Kasumi-1 (cell line): ENCODE results near the gene HOXC6.

ENCODE experiments used
- DNase-seq, 2 experiments: peaks; one replicate each; lab custom pipeline; 2025; lab: John Stamatoyannopoulos, UW

HOXC6 gene

GRCh38 chr12:53990311-53991076 lies 37.7 kb upstream of the HOXC6 start:
- DNase-seq, result no peak

- DNase-seq, result no peak
Measured at GRCh38 chr12:53991077-53991460, 37.2 kb upstream of the HOXC6 start.

- DNase-seq, result no peak
Measured at GRCh38 chr12:53992377-53992889, 35.8 kb upstream of the HOXC6 start.

GRCh38 chr12:53993162-53994008 lies 34.9 kb upstream of the HOXC6 start:
- DNase-seq, result no peak

DNA sequence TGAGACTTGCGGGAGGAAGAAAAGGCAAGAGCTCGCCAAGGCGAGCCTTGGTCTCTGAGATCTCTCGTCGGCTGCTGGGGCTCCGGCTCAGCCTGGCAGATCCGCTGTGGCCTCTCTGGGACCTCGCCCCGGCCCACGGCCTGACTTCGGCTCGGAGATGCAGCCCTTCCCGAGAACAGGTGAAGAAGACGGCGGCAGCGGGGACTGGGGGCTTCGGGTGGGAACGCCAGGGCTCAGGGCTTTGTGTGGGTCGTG lies 34.3 kb upstream of the HOXC6 start:
- no peak for DNase-seq

DNA sequence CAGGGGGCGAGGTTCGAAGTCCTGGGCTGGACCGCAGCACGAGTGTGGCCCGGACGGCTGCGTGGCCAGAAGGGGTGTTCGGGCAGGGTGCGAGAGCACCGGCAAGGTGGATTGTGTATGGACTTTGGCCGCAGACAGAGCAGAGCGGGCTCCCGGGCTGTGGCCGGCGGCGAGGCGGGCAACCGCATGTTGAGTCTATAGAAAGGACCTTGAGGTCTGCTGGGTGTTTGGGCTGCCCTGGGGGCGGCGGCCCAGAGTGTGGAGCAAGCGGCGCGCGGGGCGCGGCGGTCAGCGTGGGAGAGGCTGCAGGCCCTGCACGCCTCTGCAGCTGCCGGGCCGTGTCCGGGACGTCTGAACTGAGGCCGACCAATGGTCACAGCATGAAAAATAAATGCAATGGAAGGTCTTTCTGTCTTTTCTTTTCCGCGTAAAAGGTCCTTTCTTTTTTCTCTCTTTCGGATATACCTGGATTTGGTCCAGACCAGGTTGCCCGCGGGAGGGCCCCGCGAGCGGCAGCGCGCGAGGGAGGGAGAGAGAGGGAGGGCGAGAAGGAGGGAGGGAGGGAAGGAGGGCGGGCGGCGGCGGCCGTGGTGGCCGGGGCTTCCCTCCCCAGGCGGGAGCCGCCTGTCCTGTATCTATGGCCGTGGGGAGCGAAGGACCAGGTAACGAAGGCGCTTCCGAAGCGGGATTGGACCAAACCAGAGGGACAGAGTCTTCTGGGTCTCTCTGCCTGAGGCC lies 33.8 kb upstream of the HOXC6 start:
- DNase-seq, result no peak

- DNase-seq, result no peak
Measured at GRCh38 chr12:53995002-53995377, 33.2 kb upstream of the HOXC6 start.

- DNase-seq, result peak; percentile 15 to 20
Measured at GRCh38 chr12:53995378-53996239, 32.6 kb upstream of the HOXC6 start.

- no peak for DNase-seq
Measured at GRCh38 chr12:53996240-53997203, 31.7 kb upstream of the HOXC6 start.

GRCh38 chr12:53997204-53998109 lies 30.8 kb upstream of the HOXC6 start:
- DNase-seq, result no peak

DNA sequence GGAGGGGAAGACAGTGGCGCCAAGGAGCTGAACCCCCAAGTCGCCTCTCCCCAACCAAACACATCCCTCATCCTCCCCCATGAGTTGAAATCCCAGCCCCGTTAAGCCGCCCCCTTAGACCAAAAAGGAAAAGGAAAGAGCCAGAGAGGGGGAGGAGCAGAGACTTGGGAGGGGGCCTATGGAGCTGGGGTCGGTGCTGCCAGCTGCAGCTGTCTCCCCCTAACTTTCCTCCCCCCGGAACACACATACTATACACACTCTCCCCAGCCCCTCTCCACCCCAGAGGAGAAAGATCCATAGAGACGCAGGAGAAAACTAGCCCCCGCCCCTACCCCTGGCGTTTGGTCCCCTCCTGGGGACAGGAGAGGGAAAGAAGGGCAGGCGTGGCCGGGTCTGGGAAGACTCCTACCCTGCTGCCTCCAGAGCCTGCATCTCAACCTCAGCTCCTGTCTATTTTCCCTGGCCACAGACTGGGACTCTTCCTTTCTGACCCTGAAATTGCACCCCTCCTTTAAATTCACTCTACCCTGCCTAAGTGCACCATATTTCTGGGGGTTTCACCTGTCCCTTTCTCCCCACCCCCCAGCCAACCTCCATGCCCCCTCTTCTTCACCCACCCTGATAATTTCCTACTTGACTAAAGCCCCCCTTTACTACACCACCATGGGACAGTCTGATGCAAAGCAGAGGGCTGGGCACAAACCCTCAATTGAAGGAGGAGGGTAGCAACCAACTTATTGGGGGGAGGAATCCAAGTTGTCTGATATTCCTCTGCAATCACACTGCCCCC lies 29.9 kb upstream of the HOXC6 start:
- DNase-seq, result no peak

DNA sequence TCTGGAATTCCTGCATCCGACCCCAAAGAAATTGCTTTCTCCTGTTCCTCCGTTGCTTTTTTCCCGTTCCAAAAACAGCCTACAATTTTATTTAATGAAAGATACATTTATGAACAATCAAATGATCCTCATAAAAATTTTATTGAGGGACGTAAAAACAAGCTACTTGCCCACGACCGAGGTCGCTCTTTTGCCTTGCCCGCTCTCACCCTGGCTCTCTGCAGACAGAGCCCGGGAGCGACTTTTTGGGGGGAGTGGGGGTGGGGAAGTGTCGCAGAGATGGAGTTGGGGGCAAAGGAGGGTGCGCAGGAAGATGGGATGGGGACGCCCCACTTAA lies 29.4 kb upstream of the HOXC6 start:
- no peak for DNase-seq

GRCh38 chr12:53999559-54000115 lies 28.6 kb upstream of the HOXC6 start:
- DNase-seq, result no peak

- DNase-seq, result no peak
Measured at GRCh38 chr12:54000116-54001114, 27.8 kb upstream of the HOXC6 start, which contains the start of gene HOXC9. TSS of gene HOXC9 (plus strand) at chr12:54000161. CDS start at chr12:54000189, 28 bp downstream.

DNA sequence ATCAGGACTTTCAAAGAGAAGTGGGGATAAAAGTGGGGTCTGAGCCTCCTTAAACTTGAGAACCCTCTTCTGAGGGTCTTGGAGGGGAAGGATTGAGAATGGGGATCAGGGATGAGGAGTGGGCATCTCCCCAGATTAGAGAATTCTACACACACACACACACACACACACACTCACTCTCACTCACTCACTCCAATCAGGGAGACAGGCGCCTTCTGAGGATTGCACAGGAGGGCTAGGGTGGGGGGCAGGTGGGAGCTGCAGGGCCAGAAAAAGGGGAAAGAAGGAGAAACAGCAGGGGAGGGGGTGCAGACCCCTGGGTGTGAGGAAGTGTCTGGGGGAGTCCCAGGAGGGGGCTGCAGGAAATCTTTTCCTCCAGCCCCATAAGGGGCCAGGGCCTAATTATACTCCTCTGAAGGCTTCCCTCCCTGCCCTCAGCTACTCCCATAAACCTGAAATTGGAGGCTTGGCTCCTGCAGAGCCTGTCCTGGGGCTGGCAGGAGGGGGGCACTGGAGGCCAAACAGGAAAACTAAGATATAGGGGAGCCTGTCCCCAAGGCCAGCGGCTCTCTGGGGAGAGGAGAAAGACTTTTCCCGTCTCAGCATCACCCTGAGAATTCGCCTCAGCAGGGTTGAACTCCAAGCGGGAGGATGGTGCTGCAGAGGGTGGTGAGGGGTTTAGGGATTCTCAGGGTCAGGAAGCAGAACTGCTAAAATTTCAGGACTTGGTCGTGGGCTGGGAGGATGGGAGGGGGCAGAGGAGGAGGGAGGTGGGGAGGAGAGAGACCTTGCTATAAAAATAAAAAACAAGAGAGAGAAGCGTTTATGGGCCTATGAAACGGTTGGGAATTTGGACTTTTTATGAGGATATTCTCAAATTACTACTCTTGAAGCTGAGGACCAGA lies 26.7 kb upstream of the HOXC6 start:
- DNase-seq, result no peak

DNA sequence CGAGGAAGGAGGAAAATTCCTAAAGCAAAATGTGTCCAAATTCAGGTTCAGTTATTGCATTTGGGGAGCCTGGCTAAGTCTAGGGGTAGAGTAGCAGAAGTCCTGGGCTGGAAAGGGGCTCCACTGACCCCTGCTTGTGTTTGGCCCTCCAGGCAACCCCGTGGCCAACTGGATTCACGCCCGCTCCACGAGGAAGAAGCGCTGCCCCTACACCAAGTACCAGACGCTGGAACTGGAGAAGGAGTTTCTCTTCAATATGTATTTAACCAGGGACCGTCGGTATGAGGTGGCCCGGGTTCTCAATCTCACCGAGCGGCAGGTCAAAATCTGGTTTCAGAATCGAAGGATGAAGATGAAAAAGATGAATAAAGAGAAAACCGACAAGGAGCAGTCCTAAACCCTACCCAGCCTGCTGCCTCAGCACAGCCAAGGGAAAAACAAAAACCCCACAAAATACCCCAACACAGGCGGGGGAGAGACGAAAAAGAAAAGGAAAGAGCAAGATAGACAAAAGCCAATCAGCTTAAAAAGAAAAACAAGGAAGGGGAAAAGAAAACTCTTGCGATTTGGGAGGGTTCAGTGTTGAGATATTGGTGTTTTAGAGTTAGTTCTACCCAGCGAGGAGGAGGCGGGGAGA lies 25.8 kb upstream of the HOXC6 start:
- DNase-seq, result no peak
